HEK293 (cell line): ENCODE results near the gene ATP8A2.

Experiments used
- CTCF ChIP-seq: fragments of 450-650 bp; formaldehyde crosslinking; IDR thresholded peaks from 2 replicates; pipeline ENCODE4 v1.5.1; 2016; ENCODE audit warnings: missing biosample characterization, missing genetic modification characterization
- KLF10 ChIP-seq: fragments of 450-650 bp; IDR thresholded peaks from 2 replicates; pipeline ENCODE4 v1.5.1; 2018; ENCODE audit warnings: missing biosample characterization, mild to moderate bottlenecking, missing genetic modification characterization
- REST ChIP-seq: fragments of 450-650 bp; formaldehyde crosslinking; IDR thresholded peaks from 2 replicates; pipeline ENCODE4 v1.5.1; 2016; ENCODE audit warnings: missing biosample characterization, missing genetic modification characterization
- TCF7L2 ChIP-seq: IDR thresholded peaks from 2 replicates; pipeline ENCODE4 v1.6.1; 2011; ENCODE audit warnings: low read depth, mild to moderate bottlenecking, inconsistent platforms, low read length, moderate library complexity, borderline replicate concordance
- ZBTB7A ChIP-seq: fragments of 450-650 bp; formaldehyde crosslinking; IDR thresholded peaks from 2 replicates; pipeline ENCODE4 v1.5.1; 2016; ENCODE audit warnings: low read depth, missing biosample characterization, missing genetic modification characterization
- ZFP37 ChIP-seq: fragments of 450-650 bp; formaldehyde crosslinking; IDR thresholded peaks from 2 replicates; pipeline ENCODE4 v1.5.1; 2016; ENCODE audit warnings: missing biosample characterization, missing genetic modification characterization
- ZNF121 ChIP-seq: fragments of 450-650 bp; formaldehyde crosslinking; IDR thresholded peaks from 2 replicates; pipeline ENCODE4 v1.5.1; 2016; ENCODE audit warnings: missing biosample characterization, missing genetic modification characterization
- ZNF561 ChIP-seq: fragments of 450-650 bp; IDR thresholded peaks from 2 replicates; pipeline ENCODE4 v1.5.1; 2018; ENCODE audit warnings: missing biosample characterization, missing genetic modification characterization, borderline replicate concordance
- ZNF704 ChIP-seq: fragments of 450-650 bp; formaldehyde crosslinking; IDR thresholded peaks from 2 replicates; pipeline ENCODE4 v1.5.1; 2016; ENCODE audit warnings: missing biosample characterization, missing genetic modification characterization

- TF ChIP-seq REST (tag by site-specific recombination) (no peak), ZNF704 (tag by site-specific recombination) (no peak), CTCF (tag by site-specific recombination) (no peak), ZFP37 (tag by site-specific recombination) (no peak), KLF10 (no peak), TCF7L2 (no peak), ZBTB7A (tag by site-specific recombination) (no peak), ZNF121 (tag by site-specific recombination) (no peak), ZNF561 (tag by site-specific recombination) (no peak)
Measured at GRCh38 chr13:25352806-25353205, 19.0 kb upstream of the ATP8A2 start.
